DMS114 treated with DMSO at 0.1 percent for 48 hours (cell line): ENCODE measurements around the gene RPTOR.

ENCODE experiments used
- DNase-seq: peaks from one replicate; lab custom pipeline; 2025; ENCODE audit not compliant: unreplicated experiment; lab: John Stamatoyannopoulos, UW

The RPTOR gene

DNA sequence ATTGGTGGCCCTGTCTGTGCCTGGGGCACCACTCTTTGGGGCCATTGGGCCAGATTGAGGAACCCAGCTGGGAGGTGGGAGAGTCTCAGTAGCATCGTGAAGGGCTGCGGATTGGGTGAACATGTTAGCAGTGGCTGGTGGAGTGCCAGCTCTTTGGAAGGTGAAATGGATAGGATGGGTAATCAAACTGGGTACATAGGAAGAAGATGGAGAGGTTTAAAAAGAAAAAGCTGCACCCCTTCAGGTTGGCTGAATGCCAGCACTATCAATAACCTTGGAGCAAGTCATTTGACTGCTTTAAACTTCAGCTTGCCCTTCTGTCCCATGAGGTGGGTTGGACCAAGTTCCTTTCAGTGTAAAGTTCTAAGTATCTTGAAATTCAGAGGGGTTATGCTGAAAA lies 95.0 kb downstream of the RPTOR start:
- no peak for DNase-seq

DNA sequence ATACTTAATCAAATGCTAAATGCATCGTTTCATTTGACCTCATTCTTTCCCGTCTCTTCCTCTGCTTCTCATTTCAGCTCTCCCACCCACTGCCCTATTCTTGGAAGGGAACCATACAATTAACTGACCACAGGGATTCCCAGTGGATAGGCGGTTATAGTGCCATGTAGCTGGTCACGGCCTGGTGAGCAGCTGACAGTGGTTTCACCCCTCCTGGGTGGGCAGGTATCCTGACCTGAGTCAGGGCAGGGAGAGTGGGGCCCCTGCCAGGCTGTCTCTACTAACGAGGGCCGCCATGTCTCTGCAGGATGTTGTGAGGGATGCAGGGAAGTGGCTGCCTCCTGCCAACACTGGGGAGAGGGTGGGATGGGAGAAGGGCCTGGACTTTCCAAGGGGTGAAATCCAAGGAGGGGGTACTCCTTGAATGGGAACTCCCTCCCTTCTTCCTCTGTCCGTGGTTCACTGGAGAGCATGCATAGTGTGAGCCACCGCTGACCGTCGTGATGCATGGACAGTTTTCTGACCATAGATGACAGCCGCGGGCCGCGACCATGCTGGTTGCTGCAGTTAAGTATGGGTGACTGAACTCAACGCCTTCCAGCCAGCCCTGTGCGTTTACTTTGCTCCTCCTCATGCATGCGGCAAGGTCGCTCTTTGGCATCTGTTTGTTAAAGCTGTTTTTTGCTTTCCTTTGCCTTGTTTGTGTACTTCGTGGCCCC lies 95.9 kb downstream of the RPTOR start:
- no peak for DNase-seq

DNA sequence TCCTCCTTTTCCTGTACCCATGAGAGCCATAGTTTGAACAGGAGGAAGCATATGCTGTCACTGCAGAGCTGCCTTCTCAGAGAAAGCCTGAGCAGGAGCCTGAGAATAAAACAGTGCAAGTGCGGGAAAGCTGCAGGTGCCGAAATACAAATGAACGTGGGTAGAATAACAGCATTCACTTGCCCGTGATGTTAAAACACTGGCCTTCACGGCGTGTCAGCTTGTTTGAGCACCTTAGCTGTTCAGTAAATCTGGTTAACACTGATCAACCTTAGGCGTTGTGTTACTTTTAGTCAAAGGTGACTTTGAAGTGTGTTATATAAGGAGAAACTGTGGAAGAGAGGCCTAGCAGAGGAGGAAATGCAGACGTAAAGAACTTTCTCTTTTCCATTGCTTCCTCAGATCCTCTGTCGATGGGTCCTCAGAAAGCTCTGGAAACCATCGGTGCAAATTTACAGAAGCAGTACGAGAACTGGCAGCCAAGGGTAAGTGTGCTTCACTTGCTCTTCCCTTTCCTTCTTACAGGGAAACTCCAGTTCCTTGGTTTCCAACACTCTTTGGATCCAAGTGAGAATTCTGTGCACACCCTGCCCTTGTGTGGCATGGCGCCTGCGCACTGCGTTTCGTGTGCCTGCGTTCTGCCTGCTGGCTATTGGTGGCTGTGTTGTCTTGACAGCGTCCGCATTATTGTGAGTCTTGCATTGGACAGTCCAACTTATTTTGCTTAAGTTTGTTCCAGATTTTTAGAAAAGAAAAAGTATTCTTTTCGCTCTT lies 98.9 kb downstream of the RPTOR start:
- no peak for DNase-seq

DNA sequence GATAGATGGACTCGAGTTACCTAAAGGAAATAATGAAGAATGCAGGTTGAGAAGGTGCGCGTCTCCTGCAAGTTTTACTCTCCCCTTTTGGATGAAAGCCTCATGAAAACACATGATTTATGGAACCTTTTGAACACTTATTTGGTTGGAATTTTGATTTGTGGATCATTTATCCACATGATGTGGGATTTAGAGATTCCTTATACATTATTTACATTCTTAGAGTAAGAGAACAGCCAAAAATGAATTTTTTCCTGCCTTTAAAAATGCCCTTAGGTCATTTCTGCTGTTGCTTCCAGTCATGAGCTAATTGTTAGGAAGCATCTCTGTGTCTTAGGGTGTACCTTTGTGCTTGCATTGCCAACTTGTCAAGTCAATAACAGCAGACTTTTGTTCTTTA lies 99.9 kb downstream of the RPTOR start:
- no peak for DNase-seq

DNA sequence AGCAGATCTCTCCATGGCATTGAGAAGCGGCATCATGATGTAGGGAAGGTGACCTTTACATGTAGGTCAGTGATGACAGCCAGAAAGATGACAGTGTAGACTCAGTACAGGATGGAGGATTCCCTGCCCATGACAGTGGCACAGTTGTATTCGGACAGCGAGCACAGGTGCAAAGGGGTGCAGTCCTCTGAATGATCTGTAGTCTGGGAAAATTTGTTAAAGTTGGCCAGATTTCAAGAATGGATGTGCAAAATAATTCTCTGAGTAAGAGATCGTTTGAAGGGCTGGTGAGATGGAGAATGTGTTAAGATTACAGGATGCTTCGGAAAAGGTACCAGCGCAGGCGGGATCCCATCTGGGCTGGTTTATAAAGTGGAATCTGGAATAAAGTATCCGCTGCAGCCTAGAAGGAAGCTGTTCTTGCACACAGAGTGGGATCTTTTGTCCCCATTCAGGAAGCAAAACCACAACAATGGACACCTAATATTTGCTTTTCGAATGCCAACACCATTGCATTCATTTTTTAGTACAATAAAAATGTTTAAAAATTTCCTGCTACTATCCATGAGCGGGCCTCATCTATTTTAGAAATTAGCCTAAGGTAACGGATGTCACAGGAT lies 101.2 kb downstream of the RPTOR start:
- DNase-seq = no peak

DNA sequence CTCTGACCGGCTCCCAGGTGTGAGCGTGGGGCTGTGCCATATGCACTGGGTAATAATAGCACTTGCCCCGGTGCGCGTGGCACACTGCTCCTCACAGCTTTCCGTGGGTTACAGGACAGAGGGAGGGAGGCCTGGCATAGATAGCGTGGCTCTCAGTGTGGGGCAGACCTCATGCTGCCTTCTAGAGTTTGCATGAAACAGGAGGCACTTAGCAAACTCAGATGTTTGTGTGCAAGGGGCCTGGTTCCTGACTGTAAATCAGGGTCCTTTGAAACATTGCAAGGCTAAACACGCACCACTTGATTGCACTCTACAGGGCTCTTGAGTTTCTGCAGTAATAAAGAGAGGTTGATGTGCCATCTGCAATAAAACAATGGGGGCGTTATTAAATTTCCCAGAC lies 101.7 kb downstream of the RPTOR start:
- DNase-seq = no peak

DNA sequence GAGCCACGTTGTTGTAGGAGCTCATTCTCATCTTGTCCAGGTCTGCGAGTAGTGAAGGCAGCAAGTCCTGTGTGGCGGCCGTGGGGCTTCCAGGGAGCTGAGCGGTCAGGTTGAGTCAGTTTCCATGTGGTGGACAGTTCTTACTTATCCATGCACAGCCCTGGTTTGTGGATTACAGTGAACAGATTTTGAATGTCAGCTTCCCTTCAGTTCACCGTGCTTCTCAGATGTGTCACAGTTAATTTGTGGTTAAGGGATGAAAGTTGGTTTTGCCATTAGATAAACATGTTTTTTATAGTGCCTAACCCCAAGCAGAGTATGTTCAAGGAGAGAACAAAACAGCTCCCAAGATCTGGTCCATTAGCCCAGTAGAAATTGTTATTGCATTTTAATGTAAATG lies 103.1 kb downstream of the RPTOR start:
- no peak for DNase-seq

DNA sequence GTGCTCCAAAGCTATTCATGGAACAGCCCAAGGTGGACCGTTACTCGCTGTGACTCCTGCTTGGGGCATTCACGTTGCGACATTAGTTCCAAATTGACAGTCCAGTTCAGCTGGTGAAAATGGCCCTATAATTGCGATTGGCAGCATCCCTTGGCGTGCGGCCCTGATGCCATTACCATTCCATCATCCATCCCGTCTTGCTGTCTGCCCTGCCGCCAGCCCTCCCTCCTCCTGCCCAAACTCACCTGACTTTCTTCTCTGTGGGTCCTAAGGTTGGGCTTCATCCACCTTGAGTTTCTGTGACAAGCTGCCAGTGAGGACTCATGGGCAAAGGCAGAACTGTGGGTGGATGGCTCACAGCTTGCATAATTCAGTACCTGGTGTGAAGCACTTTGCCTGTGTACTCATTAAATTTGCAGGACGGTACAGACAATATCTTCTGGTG lies 104.6 kb downstream of the RPTOR start:
- DNase-seq = no peak

DNA sequence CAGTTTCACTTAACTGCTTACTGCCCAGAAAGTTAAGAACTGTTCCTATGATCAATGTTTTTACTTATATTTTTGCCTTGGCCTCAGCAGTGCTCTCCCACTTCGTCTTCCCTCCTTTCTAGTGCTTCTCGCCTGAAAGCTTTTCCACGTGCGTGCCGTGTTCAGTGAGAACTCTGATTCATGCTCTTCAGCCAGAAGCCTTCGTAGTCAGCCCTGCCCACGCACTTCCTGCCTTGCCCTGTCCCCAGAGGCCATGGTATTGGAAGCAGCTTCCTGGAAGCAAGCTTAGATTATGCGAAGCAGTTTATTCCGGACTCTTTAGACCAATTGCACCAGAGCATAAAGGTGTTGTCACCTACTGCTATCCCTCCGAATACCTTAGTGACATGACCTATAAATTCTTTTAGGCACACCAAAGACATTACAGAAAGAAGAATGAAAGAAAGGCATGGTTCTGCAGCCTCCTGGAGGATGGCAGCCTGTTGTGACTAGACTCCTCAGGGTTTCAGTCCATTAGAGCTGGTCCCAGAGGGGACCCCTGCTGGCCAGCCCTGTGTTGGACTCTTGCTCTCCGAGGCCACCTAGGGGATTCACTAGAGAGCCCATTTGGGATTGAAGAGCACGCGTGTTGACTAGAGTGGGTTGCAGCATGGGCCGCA lies 105.2 kb downstream of the RPTOR start:
- peak; percentile 8 for DNase-seq

DNA sequence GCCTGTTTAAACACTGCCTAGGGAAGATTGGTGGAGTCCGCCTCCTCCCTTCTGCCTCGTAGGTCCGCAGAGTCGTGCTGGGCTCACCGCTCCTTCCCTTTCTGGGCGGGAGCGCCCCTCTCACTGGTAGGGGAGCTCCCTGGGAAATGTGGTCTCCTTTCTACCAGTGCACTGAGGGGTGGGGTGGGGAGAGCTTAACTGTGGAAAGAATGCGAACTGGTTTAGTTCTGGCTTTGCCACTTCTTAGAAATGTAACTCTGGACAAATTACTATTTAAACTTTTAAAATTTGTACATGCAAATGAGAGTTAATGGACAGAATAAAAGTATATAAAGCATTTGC lies 105.7 kb downstream of the RPTOR start:
- DNase-seq = no peak

DNA sequence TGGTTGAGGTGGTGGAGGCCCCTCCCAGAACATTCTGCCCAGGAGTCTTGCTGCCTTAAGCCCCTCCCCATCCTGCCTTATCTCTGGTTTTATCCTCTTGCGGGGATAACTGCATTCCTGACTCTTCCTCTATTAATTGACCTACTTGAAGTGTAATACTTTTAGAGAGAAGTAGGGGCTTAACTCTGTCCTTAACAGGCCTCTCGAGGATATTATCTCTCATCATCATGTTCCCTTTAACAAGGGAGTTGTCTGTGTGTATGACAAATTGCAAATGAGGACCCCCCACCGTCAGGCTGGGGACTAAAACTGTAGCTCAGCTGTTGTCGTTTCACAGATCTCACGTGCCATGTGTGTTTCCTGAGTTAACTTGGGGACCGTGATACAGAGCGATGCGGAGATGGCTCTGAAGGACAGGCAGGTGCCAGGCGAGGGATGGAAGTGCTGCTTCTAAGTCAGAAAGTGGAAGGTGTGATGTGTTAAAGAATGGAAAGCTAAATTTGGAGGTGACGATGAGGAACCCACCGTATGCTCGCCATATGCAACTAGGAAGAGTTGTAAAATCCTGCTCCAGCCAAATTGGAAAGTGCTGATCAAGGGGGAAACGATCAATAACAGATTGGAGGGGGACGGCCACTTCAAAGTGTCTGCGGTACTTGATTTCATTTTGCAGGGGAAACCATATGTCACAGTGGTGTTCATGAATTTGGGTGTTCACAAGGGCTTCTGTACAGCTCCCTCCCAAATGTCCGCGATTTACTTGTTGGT lies 106.3 kb downstream of the RPTOR start:
- no peak for DNase-seq

DNA sequence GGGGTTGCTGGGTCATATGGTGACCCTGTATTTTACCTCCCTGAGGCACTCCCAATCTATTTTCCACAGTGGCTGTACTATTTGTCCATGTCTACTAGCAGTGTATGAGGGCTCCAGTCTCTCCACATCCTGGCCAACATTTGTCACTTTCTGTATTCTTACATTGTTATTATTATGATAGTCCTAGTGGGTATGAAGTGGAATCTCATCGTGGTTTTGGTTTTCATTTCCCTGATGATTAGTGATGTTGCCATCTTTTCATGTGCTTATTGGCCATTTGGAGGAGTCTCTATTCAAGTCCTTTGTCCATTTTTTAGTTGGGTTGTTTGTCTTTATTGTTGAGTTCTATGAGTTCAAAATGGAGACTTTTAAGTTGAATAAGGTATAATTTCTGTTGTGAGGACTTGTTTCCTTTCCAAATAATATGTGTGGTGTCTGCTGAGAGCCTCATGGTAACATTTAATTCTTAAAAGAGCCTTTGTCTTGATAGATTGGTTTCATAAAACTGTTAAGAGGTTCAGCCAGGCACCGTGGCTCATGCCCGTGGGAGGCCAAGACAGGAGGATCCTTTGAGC lies 108.2 kb downstream of the RPTOR start:
- DNase-seq = no peak

DNA sequence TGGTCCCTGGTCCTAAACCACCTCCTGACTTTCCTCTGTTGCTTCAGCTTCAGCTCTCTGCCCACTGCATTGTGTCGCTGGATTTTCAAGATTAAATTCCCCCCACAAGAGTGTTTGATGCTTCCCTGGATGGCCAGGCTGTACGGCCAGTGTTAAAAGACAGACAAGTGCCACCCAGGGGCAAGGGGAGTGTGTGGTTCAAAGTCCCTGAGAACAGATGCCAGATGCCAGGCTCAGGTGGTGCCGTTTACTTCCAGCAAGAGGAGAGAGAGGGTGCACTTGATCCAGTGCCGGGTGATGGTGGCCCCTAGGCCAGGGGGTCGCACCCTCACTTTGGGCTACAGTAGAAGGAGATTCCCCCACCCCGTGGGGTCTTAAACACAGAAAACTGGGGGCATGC lies 109.2 kb downstream of the RPTOR start:
- no peak for DNase-seq

DNA sequence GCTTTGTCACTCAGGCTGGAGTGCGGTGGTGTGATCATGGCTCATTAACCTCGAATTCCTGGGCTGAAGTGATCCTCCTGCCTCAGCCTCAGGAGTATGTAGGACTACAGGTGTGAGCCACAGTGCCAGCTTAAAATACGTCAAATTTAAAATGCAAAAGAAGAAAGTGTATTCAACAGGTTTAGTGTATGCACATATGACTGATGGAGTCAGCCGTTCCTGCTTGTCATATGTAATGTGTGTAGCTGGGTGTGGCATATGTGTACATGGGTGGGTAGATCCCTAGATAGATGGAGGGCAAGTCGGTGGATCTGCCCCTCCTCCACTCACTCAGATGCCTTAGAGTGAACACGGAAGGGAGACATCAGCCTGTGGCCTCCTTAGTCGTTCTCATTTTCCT lies 111.0 kb downstream of the RPTOR start:
- DNase-seq = no peak

DNA sequence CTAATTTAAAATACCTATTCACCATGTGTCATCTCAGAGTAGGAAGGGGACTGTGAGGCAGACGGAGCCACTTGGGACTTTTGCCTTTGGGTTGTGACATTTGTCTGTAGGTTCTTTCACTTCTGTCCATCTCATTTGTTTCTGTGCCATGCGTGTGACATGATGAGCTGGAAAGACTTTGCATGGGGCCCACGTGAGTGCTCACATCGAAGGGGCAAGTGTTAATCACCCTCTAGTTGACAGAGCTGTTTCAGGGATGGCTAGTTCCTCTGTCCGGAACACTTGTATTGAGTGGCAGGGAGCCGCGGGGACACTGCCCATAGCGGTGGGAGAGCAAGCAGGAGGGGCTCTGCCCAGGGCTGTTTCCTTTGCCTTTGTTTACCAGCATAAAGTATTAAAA lies 112.0 kb downstream of the RPTOR start:
- DNase-seq = no peak

DNA sequence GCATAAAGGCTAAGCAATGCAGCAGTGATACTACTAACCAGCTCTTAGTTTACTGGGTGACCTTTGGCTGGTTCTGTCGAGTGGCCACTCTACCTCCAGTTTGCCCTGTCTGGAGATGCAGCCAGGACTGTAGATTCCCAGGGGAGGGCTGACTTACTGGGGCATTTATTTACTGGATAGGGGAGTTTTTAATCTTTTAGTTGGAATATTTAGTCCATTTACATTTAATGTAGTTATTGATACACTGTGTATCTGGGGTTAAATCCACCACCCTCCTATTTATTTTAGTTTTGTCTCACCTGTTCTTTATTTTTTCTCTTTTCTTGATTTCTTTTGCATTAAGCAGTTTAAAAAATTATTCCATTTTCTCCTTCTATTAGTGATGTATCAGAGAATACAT lies 112.9 kb downstream of the RPTOR start:
- no peak for DNase-seq

DNA sequence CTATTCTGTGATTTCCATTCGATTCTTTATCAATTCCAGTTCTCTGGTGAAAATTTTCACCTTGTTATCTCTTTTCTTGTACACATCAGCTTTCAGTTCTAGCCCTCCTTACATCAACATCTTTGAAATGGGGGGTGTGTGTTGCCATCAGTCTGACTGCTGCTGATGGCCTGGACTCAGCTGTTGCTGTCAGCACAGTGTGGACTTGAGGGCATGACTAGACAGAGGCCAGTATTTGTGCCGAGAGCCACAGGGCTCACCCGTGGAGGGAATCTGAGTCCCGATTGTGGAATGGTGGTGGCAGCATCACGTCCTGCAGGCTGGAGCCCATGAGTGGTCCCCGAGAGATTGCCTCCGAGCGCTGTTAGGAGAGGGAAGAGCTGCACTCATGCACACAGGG lies 114.2 kb downstream of the RPTOR start:
- DNase-seq = no peak

DNA sequence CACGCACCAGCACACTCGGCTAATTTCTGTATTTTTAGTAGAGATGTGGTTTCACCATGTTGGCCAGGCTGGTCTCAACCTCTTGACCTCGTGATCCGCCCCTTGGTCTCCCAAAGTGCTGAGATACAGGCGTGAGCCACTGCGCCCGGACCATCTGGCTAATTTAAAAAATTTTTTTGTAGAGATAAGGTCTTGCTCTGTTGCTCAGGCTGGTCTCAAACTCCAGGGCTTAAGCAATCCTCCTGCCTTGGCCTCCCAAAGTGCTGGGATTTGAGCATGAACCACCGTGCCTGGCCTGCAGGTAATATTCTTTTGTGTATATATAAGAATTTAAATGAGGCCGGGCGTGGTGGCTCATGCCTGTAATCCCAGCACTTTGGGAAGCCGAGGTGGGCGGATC lies 115.0 kb downstream of the RPTOR start:
- no peak for DNase-seq

DNA sequence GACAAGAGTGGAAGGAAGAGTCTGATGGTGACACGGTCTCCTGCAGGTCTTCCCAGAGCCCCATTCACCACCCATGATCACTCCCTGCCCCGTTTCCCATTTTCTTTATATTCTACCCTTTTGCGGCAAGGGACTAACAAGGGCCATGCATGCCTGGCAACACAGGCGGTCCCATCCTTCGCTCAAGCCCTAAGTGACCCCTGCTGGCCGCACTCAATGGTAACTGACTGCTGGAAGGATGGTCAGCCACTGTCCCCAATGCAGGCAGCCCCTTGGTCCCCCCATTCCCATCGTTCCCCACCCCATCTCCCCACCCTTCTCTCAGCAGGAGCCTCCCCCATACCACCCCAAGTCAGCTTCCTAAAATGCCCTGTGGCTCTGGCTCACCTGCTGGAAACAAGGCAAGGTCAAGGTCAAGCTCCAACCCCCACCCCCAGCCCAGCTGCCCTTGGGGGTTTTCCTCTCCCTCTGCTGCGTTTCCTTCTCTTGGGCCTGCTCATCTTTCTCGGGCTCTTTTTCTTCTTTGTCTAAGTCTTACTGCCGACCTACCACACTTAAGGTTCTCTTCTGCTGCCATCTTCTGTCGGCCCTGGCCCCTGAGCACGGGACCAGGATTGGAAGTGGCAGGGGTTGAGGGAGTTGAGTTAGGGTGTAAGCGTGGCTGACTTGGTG lies 116.0 kb downstream of the RPTOR start:
- no peak for DNase-seq

DNA sequence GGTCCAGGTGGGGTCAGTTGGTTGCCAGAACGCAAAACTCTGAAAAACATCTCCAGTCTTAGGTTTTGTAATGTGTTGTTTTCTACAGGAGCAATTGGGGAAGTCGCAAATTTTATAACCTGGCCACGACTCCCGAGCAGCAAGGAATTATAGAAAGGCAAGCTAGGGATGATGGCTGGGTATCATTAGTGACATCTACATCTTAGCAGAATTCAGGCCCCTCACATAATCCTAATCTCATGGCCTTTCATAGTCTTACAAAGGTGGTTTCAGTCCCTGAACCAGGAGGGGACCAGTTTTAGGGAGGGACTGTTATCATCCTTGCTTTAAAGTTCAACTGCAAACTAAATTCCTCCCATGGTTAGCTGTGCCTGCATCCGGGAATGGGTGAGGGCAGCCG lies 117.9 kb downstream of the RPTOR start:
- DNase-seq = no peak
